NCI-H524 treated with DMSO at 0.1 percent for 48 hours (cell line): Measurements from ENCODE around the gene GABRE.

Experiments used
- DNase-seq: peaks from one replicate; lab custom pipeline; 2025; lab: John Stamatoyannopoulos, UW

GABRE gene, protein sequence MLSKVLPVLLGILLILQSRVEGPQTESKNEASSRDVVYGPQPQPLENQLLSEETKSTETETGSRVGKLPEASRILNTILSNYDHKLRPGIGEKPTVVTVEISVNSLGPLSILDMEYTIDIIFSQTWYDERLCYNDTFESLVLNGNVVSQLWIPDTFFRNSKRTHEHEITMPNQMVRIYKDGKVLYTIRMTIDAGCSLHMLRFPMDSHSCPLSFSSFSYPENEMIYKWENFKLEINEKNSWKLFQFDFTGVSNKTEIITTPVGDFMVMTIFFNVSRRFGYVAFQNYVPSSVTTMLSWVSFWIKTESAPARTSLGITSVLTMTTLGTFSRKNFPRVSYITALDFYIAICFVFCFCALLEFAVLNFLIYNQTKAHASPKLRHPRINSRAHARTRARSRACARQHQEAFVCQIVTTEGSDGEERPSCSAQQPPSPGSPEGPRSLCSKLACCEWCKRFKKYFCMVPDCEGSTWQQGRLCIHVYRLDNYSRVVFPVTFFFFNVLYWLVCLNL

DNA sequence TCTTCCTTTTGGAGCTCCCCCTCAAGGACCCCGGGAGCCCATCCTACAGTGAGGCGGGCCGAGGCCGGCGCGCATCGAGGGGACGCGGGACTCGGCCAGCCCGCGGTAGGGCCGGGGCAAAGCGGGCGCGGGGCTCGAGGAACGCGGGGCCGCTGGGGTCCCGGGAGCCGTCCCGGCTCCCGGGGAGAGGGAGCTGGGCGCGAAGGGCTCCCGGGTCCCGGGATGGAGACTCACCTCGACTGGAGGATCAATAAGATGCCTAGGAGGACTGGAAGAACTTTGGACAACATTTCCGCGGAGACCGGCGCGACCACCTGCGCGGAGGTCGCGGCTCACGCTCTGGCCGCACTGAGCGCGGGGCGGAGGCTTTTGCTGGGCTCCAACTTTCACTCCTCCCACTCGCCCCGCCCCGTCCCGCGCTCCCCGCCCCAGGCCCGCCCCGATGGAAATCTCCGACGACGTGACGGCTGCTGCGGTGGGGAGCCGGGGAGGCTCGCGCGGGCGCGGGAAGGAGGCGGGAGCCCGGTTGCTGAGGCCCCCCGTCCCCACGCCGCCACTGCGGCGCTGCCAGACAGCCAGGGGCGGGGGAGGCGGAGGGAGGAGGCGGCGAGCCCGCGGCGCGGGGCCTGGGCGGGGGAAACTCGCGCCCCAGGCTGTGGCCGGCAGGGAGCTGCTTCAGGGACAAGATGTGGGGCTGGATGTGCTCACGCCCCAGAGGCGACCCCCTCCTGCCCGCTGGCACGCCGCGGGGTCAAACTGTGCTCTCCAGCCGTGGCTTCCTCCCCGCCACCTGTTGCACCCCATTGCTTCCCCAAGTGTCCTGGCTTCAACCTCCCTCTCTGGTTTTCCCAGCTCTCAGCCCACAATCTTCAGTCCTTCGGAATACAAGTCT is at the start of gene GABRE:
Gene GABRE (minus strand): TSS at position 341 of the 892 bp plus-strand sequence. CDS start 51 bp downstream, at position 290.
- no peak for DNase-seq

DNA sequence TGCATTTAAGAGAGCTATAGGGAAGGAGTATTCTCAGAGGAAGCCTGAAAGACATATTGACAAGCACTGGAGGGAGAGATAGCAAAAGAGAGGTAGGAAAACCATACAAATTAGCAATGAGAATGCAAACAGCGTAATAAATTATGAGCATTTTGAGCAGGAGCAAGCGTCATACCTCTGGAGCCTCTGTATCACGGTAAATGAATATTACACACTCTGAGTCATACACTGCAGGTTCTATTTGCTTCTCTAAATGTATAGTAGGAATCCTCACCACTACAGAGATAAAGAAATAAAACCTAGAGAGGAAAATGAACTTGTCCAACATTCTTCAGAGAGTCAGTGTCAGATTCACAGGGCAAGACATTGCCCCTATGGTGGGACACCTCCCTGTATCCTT is 46.4 kb upstream of the GABRE start:
- no peak for DNase-seq

DNA sequence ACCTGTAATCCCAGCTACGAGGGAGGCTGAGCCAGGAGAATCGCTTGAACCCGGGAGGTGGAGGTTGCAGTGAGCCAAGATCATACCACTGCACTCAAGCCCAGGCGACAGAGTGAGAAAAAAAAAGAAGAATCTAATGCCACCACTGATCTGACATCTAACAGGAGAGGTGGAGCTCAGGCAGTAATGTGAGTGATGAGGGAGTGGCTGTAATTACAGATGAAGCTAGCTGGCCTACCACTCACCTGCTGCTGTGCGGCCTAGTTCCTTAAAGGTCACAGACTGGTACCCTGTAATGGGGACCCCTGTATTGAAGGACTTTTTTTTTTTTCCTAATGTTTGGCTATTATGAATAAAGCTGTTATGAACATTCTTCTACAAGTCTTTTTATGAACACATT is 25.3 kb upstream of the GABRE start:
- DNase-seq: no peak

DNA sequence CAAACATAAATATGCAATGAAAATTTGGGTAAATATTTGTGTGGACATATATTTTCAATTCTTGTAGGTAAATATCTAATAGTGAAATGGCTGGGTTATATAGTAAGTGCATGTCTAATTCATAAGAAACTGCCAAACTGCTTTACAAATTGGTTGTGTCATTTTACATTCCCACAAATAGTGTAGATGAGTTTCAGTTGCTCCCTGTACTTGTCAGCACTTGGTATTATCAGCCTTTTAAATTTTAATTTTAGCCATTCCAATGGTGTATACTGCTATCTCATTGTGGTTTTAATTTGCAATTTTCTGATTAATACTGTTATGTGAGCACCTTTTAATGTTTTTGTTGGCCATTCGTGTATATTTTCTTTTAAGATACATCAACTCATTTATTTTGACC is 23.1 kb upstream of the GABRE start:
- no peak for DNase-seq

DNA sequence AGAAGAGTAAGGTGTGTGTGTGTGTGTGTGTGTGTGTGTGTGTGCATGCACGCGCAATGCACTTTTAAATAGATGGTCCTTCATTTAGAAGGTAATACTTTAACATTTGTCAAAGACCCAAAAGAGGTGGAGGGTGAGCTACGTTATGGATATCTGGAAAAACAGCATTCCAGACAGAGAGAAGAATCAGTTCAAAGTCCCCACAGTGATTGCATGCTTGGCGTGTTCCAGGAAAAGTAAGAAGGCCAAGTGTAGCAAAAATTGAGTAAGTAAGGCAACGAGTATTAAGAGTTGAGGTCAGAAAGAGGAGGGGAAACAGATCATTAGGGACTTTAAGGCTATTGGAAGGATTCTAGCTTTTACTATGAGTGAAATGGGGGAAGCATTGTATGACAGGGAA is 21.9 kb upstream of the GABRE start:
- DNase-seq: no peak

DNA sequence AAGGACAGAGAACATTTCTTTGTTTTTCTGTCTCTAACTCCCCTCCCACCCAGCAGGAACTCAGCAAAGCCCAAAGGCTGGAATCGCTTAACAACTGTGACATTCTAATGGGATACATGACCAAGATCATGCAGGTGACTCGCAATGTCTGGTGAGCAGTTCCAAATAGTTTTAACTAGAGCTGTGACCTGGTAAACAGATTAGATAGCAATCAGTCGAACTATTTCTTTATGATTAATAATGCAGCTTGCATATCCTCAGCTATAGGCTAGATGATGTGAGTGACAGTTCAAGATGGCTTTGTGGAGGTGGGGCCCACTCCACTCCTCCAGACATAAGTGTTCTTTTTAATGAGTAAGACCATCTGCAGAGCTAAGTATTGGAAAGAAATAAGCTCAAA is 20.0 kb upstream of the GABRE start:
- DNase-seq: no peak

DNA sequence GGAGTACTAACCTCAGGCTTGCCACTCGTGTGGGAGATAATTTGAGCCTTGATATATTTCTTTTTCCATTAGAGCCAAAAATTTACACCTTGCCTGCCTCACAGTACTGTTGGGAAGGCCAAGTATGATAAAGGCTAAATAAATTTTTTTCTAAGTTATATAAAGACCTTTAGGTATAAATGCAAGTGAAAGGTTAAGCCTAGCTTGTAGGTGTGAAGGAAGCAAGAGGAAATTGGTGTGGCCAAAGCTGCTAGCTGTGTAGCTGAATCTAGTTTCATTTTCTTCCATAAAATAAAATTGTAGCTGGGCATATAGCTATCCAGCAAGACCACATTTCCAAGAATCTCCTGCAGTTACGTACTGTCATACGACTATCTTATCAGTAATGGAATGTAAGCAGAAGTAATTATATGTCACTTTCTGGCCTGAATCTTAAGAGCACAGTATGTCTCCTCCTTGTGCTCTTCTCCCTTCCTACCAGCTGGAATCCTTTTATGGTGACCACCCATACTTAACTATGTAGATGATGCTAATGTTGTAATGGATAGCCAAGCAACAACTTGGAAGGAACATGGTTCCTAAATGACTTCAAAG is 14.3 kb upstream of the GABRE start:
- DNase-seq: no peak

DNA sequence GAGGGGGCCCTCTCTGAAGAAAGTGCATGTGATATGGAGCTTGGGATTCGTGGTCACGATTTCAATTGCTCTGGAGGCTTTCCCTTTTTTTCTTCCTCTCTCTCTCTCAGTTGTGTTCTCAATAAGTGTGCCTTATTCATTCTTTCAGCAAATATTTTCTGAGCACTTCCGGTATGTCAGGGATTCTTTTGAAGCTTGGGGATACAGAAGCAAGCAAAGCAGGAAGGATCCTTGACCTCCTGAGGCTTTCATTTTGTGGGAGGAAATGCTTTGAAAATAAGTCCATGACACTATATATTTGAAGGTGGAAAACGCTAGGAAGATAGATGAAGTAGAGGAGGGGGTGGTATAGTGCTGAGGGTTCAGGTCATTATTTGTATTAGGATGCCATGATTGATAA is 12.6 kb upstream of the GABRE start:
- no peak for DNase-seq

DNA sequence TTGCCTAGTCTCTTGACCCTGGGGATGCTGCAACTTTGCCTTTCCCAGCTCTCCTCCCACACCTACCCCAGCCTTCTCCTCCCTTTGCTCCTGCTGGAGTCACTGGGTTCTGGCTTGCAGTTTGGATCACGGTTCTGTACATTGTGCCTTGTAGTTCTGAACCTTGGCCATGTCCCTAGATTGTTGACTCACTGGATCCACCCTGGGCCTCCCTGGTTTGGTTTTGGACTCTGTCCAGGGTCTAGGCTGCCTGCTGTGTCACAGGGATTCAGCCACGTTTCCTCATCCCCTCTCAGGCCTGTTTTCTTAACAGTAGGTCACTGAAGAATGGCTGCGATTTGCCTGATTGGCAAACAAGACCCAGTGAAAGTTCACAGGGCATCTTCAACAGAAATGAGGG is 11.5 kb upstream of the GABRE start:
- no peak for DNase-seq

DNA sequence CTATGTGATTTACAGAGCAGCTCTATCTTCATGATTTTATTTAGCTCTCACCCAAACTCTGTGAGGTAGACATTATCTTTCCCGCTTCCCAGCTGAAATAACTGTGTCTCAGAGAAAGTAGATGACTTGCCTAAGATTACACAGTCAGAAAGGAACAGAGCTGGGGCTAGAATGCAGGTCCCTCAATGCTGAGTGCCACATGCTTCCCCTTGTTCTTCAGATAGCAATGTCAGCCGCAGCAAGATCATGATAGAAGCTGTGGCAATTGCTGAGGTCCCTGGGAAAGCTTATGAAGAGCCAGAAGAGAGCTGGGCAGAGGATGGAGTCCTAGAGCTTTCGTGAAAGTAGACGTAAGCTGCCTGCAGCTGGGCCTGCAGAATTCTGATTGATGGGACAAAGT is 11.1 kb upstream of the GABRE start:
- DNase-seq: no peak

DNA sequence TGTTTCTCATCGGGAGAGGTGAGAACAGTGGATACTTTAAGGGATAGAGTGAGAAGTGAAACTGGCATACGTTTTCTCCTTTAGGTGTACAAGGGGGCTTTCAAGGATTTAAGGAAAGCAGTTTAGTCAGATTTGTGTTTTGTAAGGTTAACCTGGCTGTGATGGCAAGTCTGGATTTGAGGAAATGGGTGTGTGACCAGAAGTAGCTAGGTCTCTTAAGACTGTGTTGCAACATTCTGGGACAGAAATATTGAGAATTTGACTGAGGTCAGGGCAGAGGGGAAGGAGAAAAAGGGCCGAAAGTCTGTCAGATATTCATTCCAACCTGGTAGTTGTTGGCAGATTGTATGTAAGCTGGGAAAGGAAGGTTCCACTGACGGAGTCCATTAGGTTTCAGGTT is 10.4 kb upstream of the GABRE start:
- no peak for DNase-seq

DNA sequence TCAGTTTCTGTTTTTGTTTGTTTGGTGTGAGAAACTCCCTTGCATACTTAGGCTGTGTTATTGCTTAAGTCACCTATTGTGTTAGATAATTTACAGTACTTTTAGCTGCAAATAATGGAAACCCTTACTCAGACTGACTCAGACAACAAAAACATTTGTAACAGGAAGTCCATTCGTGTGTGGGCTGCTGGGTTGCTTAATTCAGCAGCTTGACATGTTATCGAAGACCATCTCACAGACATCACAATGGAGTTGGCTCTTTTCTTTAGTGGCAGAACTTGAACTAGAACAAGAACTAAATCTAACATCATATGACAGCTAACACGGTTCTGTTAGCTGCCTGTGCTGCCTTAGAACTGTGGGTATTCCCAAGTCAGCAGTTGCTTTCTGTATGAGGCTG is 9.9 kb upstream of the GABRE start:
- no peak for DNase-seq

DNA sequence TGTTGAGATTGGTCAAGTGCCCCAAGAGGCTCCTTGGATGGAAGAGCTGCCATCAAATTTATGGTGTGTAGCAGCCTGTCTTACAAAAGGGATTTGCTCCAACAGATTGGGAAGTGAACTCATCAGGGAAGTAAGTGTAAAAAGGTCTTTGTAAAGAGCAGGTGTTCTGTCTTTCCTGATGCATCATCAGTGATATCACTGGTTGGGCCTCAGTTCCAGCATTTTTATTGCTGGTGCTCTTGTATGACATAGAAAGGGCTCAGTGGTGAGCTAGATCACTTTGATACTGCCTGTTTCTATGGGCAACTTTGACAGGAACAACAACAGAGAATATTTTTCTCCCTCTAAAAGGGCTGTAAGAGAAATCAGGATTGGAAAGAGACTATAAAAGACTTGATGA is 8.7 kb upstream of the GABRE start:
- no peak for DNase-seq

DNA sequence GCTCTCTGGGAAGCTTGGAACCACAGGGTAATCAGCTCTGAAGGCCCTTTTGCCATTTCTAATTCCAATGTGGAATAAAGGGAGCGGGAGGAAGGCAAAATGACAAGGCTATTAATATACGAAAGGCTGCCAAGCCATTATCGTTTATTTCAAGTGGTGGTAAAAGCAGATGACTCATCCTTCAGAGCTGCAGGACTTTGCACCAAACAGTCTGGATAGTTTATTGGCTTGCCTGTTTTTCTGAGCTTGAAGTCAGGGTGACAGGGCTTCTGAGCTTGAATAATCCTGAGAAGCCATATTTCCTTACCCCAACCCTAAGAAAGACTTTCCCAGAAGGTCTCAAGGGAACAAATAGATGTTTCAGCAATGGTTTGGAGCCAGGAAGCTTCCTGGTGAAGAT is 7.7 kb upstream of the GABRE start:
- DNase-seq: no peak

DNA sequence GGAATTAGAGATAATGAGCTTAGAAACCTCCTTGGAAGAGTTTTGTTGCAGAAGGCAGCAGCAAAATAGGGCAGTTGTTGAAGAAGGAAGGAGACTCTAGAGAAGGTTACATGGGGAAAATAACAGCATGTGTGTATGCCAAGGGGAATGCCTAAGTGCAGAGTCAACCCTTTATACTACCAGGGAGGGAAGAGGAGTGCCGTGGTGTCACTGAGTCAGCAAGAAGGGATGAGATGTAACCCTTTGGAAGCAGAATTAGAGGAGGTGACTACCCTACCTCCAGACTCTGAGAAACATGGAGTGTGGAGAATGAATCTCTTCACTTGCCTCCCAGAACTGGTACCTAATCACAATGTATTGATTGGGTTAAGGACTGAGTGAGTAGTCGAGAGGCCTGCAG is 6.7 kb upstream of the GABRE start:
- DNase-seq: no peak

DNA sequence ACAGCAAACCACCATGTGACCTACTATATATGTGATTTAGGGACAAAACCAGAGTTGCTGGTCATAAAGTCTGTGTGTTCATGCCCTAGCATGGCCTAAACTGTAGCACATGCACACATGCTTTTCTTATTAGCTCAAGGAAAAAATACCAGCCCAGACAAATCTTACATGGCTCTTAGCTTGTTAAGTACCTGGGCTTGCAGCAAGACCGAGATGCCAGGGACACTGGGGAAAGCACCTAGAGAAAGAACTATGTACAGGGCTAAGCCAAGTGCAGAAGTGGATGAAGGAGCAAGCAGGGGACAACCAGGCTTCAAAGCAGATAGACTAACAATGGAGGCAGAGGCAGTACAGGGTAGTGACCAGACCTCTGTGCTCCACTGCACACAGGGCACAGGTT is 3.4 kb upstream of the GABRE start:
- DNase-seq: no peak

DNA sequence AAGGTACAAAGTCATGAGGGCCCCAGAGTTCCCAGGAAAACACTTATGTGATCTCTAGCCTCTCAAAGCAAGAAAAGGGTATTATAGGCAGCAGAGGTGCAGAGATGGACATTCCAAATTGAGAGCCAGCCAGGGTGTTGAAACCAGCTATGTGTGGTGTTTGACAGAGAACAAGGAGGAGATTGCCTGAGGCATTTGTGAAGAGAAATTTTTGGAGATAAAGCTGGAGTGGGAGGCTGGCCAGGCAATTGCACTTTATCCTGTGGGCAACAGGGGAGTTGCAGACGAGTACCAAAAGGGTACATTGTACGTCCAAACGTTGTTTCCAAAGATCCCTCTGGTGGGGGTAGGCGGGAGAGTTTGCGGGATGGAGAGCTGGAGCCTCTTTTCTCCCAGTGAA is 2.5 kb upstream of the GABRE start:
- no peak for DNase-seq

DNA sequence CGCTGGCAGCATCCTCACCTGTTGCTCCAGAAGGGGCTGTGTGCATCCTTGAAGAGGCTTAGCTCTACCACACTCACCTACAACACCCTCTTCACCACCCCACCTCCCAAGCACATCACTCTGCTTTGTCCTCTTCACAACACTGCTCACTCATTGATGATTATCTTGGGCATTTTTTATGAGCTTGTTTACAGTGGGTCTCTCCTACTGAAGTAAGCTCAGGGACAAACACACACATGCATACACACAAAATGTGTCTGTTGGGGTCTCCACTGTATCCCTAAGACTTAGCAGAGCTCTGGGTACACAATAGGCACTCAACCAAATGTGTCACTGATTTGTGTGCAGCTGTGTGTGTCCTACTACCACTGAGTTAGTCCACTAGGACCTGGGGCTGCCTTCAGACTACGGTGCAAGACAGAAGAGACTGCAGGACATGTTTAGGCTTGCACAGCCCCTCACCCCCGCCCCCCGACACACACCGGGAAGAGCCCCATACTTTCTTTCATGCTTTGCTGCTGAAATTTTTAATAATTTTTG is 1.3 kb upstream of the GABRE start:
- DNase-seq: no peak

DNA sequence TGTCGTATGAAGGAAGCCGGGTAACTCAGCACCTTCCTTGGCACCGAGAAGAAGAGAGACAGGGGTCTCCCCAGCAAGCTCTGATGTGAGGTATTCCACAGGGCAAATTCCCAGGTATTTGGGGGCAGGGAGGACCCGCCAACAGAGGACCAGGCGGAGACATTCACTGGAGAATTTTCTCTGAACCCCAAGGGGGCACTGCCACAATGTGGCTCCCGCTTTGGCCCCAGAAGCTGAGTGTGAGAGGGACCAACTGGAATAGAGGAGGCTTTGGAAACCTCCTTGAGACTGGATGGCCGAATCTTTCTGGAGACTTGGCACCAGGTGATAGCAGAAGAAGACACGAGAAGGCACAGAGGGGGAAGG is 735 bp upstream of the GABRE start:
- no peak for DNase-seq

DNA sequence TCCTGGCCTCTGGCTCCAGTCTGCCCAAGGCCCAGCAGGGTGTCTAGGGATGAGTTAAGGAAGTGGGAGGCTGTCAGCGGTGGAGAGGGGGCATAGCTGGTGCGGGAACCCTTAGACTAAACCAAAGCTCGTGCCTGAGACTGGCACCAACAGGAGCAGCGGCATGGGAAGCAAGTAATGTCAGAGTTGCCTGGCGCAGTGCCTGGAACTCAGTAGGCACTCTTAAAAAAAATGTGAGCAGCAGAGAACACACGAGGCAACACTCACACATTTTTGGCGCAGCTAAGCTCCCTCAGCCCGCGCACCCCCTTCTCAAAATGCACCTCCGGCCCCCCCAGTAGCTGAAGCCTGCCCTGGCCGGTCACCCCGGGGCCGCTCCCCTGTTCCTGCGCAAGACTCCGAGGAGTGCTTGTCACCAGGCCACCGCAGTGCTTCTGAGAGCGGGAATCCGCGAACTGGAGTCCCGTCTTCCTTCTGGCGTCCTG is 583 bp downstream of the GABRE start:
- DNase-seq: no peak

DNA sequence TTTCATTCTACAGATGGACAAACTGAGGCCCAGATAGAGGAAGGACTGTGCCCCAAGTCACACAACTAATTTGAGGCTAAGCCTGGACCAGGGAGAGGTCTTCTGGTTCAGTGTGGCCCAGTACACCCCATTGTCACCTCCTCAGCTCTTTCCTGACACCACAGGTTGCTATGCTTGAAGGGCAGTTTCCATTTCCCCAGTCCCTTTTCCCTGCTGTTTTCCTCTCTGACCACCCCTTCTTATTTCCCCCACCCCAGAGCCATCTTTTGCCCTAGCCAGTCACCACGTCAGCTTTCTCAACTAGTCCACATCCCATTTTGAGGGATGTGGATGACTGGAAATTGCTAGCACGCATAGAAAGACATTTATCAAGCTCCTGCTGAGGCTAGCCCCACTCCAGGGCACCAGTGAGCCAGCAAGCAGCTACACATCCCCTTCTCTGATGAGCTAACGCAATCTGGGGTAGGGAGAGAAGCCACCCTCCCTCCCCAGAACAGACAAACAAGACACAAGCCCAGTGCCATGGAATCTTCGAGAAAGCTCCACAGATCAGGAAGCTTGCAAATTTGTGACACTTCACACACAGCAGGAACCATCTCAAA is 1.3 kb downstream of the GABRE start:
- no peak for DNase-seq

DNA sequence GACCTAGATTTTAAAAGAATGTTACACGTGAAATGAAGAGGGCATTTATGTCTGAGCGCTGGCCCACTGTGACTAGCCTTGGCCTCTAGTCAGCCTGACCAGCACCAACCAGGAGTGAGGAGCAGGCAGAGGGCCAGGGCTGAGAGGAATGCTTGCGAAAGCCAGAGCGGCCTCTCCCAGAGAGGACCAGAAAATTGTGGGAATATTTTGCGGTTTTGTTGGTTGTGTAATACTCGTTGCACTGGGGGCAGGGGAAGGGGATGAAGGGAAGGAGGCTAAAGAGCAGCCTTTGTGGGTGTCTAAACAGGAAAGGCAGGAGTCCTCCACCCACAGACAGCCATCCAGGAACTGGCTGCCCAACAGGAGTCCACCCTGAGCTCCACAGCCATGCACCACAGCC is 3.8 kb downstream of the GABRE start:
- DNase-seq: no peak
